CD4-positive, alpha-beta T cell treated with Interferon gamma for 1 hour (primary cell): ENCODE data around the gene OSGEPL1.
A peak's percentile ranks its signal among the peaks of the same experiment; 100 is the strongest.
"Not testable (repeated sequence)": the region's sequence is repeated elsewhere in the genome, so short reads cannot be mapped to it uniquely, and the experiment has no call there.

Experiments
- DNase-seq: peaks from one replicate; pipeline ENCODE4 v3.0.0-alpha.2; 2020

The OSGEPL1 gene

GRCh38 chr2:189762551-189763298 is at the start of gene OSGEPL1:
TSS of gene OSGEPL1 (minus strand) at chr2:189762792. CDS start at chr2:189761640, 1,152 bp downstream.
- peak; percentile 91 for DNase-seq

DNA sequence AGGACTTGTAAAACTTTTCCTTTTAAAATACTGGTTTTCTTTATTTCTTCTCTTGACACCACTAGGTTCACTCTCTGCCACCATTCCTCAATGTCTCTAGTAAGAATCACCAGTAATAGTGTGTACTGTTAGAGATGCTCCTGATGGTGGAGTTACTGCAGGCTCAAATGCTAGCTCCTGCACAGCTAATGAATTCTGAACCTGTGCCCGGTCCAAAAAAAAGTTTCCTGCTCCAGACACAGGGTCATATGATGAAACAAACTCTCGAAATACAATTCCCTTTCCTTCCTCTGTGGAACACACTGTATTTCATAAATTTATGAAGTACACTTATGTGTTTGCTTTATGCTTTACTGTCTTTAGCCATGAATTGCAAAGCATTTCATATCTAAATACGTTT is 40.8 kb upstream of the OSGEPL1 start:
- no peak for DNase-seq

GRCh38 chr2:189802396-189802912 is 39.9 kb upstream of the OSGEPL1 start:
- no peak for DNase-seq

GRCh38 chr2:189799531-189799930 is 36.9 kb upstream of the OSGEPL1 start:
- DNase-seq, result no peak

- no peak for DNase-seq
These were observed 36.4 kb upstream of the OSGEPL1 start for GRCh38 chr2:189799030-189799331.

GRCh38 chr2:189798312-189799029 is 35.9 kb upstream of the OSGEPL1 start:
- DNase-seq, result no peak

GRCh38 chr2:189797902-189798301 is 35.3 kb upstream of the OSGEPL1 start:
- no peak for DNase-seq

GRCh38 chr2:189794310-189794709 is 31.7 kb upstream of the OSGEPL1 start:
- no peak for DNase-seq

GRCh38 chr2:189791338-189792042 is 28.9 kb upstream of the OSGEPL1 start:
- no peak for DNase-seq

DNA sequence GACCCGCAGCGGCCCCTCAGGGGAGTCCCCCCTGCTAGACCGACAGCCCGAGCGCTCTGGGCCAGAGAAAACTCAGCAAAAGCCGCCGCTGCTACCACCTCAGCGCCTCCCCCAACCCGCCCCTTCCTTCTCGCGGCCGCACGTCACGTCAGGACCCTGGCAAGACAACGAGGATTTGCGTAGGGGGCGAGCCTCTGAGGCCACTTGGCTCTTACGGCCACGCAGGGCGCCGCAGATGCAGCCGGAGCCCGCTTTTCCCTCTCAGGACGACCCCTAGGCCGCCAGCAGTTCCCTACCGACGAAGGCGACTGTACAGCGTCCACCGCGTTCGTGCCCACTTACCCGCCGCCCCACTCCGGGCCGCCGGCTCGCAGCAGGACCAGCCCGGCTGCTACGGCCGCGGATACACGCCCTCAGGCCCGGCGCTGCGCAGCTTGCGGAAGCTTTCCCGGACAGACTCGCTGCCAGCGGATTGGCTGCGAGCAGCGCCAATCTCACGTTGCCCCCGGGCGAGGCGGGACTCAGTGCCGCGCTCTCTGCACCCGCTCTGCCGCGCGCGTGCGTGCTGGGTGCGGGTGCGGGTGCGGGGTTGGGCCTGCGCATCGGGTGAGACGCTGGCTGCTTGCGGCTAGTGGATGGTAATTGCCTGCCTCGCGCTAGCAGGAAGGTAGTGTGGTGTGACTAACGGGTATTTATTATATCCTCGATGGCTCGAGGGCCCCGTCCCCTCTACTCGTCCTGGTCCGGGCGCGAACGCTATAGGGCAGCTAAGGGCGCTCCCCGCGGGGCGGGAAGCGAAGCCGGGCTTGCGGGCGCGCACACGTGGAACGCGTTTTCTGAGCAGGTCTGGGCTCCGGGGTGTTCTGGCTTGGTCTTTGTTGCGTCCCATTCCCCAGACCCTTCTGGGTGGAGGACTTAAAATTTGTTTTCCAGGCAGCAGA is 21.6 kb upstream of the OSGEPL1 start, which contains the start of the genes ORMDL1 and PMS1:
Gene ORMDL1, minus strand, starts transcription at position 413 of the 941 bp plus-strand sequence. CDS start 1,744 bp downstream, outside the sequence.
Gene PMS1, plus strand, starts transcription at position 524 of the 941 bp plus-strand sequence. CDS start 7,360 bp downstream, outside the sequence.
- DNase-seq, result peak; percentile 93

- DNase-seq, result no peak
These were observed 20.9 kb upstream of the OSGEPL1 start for GRCh38 chr2:189783451-189783926.

- DNase-seq, result no peak
These were observed 19.7 kb upstream of the OSGEPL1 start for GRCh38 chr2:189782221-189782671.

DNA sequence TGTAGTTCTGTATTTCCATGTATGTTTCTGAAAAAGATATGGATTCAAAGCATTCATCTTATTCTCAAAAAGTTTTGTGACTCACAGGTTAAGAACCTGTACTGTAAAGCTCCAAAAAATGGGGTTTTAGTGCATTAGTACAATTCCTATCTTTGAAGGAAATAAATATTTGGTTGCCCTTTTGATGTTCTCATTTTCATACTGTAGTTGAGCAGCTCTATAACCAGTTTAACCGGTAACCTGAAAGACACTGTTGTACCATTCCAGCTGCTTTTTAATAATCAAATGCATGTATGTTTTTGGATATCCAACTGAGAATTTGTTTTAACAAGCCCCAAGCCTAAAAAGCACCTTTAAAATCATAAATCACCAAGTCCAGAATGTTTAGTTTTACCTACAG is 9.6 kb upstream of the OSGEPL1 start:
- DNase-seq, result no peak

DNA sequence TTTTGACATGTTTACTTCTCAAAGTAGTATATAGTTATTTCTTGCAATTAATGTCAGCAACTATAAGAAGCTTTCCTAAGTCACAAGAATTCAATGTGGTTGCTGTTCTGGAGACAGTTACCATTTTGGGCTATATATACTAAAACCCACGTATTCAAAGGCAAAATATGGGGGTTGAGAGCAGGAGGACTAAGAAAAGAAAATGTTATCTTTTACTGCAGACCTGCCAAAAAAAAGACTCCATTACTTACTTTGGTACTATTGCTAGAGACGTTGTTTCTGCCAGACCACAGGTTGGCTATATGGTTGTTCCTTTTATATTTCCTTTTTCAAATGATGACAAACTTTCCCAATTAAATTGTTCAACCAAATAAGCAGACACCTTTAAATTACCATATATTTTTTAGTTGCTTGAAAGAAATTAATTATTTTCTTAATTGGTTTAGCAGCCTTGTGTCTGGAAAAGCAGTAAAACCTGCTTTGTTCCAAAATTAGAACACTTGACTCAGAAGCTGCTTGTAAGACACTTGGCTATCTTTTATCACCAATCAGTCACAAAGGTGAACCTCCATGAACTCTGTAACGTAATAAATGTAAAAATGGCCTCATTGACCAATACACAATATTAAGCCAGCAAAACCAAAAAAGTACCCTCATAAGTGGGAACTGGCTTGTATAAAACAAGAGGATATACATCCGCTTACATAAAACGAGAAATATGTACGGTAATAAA is 8.2 kb upstream of the OSGEPL1 start:
- no peak for DNase-seq

DNA sequence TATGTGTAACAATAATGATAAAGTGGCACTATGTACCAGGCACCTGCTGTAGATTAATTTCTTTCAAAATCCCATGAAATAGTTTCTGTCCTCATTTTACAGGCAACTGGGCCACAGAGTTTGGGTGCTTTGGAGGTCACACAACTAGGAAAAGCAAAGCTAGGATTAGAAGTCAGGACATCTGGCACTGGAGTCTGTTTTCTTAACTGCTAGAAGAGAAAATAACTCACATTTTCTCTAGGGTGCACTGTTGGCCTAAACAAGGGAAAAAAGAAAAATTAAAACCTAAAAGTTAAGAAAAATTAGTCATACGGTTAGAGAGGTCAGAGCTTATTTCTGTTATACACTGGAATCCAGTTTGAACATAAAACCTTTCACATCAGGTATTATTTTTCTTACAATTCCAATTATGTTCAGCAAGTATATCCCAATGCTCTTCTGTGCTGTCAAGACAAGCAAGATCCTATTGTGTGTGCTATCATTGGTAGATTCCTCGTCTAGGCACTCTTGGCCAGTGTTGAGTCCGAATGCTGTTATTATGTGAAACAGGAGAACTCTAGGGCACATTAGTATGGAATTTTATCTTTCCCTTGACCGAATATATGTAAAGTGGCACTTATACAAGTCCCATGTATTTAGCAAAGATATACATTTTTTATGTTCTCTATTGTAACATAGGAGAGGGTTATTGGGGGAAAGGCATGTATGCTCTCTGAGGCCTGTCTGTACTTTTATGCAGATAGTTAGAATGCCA is 1.5 kb upstream of the OSGEPL1 start:
- no peak for DNase-seq

DNA sequence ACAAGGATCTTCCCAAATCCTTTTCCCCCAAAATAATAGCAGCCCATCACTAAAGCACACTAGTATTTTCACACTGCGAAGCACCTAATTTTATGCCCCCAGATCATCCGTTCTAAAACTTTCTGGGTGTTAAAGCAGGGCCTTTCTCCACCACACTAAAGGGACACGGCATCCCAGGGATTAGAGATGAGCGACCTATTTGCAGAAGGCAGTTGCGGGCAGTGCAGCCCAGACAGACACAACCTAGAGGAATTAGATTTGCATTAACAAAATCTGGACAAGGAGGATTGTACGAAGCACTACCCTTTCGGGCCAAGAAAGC is 402 bp downstream of the OSGEPL1 start:
- DNase-seq, result no peak

GRCh38 chr2:189760154-189760553 is 2.4 kb downstream of the OSGEPL1 start:
- not testable (repeated sequence) for DNase-seq

DNA sequence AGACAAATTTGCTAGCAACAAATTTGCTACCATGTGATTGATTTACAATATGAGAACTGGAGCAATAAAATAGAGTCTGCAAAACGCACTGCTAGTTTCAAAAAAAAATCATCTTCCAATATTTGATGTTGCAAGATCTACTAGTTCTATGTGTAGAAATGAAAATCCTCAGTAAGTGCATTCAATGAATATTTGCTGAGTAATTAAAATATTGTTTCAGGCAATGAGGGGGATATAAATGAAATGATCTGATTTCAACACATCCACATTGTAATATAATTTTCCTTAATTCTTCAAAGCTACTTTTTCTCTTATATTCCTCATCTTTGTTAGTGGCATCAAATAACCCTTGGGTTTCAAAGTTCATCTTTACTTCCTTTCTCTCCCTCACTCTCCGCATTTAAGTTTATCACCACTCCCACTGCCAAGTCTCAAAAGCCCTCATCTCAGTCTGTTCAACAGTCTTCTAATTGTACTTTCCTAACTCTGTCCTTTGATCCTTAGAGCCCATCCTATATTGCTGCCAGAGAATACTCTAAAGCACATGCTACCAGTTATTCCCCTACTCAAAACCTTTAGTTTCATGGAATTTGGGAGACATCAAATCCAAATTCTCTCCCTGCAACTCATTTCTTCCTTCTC is 6.2 kb downstream of the OSGEPL1 start:
- DNase-seq, result no peak

DNA sequence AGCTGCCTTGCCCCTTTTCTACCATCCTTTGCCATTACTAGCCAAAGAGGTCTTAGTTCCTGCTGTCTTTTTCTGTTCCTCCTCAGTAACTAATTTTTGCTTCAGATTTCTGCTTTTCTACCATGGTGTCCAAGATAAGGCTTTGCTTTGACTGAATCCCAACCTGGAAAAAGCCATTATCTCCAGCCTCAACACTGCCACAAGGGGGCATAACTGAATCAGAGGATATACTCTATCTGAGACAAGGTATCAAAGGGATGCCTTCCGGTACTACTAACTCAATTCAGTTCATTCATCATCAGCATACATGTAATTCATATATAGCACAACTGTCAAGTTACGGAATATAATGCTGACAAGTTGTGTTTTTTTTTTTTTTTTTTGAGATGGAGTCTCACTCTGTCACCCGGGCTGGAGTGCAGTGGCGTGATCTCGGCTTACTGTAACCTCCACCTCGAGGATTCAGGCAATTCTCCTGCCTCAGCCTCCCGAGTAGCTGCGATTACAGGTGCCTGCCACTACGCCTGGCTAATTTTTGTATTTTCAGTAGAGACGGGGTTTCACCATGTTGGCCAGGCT is 11.4 kb downstream of the OSGEPL1 start:
- DNase-seq, result peak; percentile 15

DNA sequence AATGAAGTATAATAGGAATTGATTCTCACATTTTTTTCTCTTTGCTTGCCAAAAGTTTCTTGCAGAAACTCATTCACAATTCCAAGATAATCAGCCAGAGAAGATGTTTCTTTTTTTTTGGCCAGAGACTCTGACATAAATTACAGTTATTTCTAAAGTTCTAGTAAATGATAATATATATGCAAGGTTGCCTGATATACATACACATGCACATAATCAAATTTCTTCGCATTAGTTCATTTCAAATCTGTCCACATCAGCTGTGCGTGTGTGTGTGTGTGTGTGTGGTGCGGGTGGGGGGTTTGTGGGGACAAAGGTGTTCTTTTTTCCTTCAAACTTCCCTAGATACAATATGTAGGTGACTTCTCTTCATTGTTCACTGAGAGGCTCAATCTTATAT is 33.2 kb downstream of the OSGEPL1 start:
- no peak for DNase-seq
